Measurements from ENCODE around the gene ERVV-1.
A peak's percentile ranks its signal among the peaks of the same experiment; 100 is the strongest.
"Not testable (repeated sequence)": the region's sequence is repeated elsewhere in the genome, so short reads cannot be mapped to it uniquely, and the experiment has no call there.

Gene ERVV-1

GRCh38 chr19:53019684-53020083 is 6.0 kb downstream of the ERVV-1 start:
- DNase-seq (ENCODE audit: low spot score): no peak

- DNase-seq (ENCODE audit: low spot score): not testable (repeated sequence)
These were observed 14.6 kb downstream of the ERVV-1 start for GRCh38 chr19:53028306-53028705.

GRCh38 chr19:53034054-53034453 is 20.3 kb downstream of the ERVV-1 start:
- no peak for DNase-seq (ENCODE audit: low spot score)

- DNase-seq (ENCODE audit: low spot score): no peak
These were observed 21.4 kb downstream of the ERVV-1 start for GRCh38 chr19:53034948-53035675.

GRCh38 chr19:53037101-53038097 is 23.7 kb downstream of the ERVV-1 start:
- peak; percentile 84 for DNase-seq (ENCODE audit: low spot score)

GRCh38 chr19:53041366-53041765 is 27.6 kb downstream of the ERVV-1 start:
- DNase-seq (ENCODE audit: low spot score): no peak

- no peak for DNase-seq (ENCODE audit: low spot score)
These were observed 31.8 kb downstream of the ERVV-1 start for GRCh38 chr19:53045536-53045935.

GRCh38 chr19:53047379-53047778 is 33.7 kb downstream of the ERVV-1 start:
- no peak for DNase-seq (ENCODE audit: low spot score)

- peak; percentile 34 for DNase-seq (ENCODE audit: low spot score)
These were observed 41.4 kb downstream of the ERVV-1 start for GRCh38 chr19:53055117-53055516.

GRCh38 chr19:53057904-53058580 is 44.3 kb downstream of the ERVV-1 start:
- peak; percentile 44 for DNase-seq (ENCODE audit: low spot score)

Measured in AG08396 (cell line).